ENCODE measurements around the gene QSOX2. TPM values are rescaled to one million over a fixed set of nuclear protein-coding genes. Genes with fewer than 3 reads are reported as not detected.

QSOX2 gene
- total and polyA plus RNA-seq, 2 experiments from 2014 or later: 9.2 to 29.2 TPM

DNA sequence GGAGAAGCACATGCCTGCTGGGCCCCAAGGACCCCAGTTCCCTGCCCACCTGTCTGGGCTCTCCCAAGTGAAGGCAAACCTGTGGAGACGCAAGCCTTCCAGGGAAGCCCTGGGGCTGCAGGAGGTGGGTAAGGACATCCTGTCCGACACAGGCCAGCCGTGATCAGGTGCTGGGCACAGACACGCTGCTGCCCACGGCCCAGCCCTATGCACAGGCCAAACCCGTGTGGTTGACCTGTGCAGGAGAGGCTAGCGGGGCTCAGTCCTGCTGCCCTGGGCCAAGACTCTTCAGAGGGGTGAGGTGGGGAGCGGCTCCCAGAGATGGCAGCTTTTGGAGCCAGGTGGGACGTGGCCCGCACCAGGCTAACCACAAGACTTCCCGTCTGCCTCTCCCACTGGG, 55.0 kb downstream of the QSOX2 start:
- no peak overlapping the region for H3K27ac Mint-ChIP-seq
- peaks cover 14% of the 10 kb centered on the region for H3K4me1 Mint-ChIP-seq
- Histone ChIP-seq H4K20me1 (replicated peaks; ENCODE audit: insufficient read depth) (no peaks in the 10 kb centered on the region; the same call in 1 of the 2 replicates), H3K4me1 (ENCODE audit: insufficient read depth) (peaks cover 17% of the 10 kb centered on the region), H3K9me2 (ENCODE audit: insufficient read depth) (no peaks in the 10 kb centered on the region), H3K27ac (ENCODE audit: low read depth) (no peak overlapping the region), H3F3A (replicated peaks; ENCODE audit: low read depth) (no peaks in the 10 kb centered on the region), H3K79me2 (replicated peaks; ENCODE audit: insufficient read depth) (no peaks in the 10 kb centered on the region), H3K4me3 (no peak overlapping the region), H2AFZ (no peak overlapping the region), H3K27me3 (ENCODE audit: insufficient read depth) (peaks cover 55% of the 10 kb centered on the region), H3K4me2 (no peak overlapping the region), H3K36me3 (ENCODE audit: insufficient read depth) (no peaks in the 10 kb centered on the region)
- ATAC-seq (no peak), DNase-seq (ENCODE audit: low spot score) (peak; percentile 7)
- no peaks in the 10 kb centered on the region for H3K9me3 Mint-ChIP-seq
- no peaks in the 10 kb centered on the region for H3K36me3 Mint-ChIP-seq (ENCODE audit: low read depth)
- peaks cover 58% of the 10 kb centered on the region for H3K27me3 Mint-ChIP-seq (ENCODE audit: insufficient read depth, low read depth, poor library complexity)
- TF ChIP-seq, protein P1, sequence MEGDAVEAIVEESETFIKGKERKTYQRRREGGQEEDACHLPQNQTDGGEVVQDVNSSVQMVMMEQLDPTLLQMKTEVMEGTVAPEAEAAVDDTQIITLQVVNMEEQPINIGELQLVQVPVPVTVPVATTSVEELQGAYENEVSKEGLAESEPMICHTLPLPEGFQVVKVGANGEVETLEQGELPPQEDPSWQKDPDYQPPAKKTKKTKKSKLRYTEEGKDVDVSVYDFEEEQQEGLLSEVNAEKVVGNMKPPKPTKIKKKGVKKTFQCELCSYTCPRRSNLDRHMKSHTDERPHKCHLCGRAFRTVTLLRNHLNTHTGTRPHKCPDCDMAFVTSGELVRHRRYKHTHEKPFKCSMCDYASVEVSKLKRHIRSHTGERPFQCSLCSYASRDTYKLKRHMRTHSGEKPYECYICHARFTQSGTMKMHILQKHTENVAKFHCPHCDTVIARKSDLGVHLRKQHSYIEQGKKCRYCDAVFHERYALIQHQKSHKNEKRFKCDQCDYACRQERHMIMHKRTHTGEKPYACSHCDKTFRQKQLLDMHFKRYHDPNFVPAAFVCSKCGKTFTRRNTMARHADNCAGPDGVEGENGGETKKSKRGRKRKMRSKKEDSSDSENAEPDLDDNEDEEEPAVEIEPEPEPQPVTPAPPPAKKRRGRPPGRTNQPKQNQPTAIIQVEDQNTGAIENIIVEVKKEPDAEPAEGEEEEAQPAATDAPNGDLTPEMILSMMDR (conservative IDR thresholded peaks at IDR 0.05; ENCODE audit: low read depth in 2 of 2): no peak
- TF ChIP-seq, protein P2, sequence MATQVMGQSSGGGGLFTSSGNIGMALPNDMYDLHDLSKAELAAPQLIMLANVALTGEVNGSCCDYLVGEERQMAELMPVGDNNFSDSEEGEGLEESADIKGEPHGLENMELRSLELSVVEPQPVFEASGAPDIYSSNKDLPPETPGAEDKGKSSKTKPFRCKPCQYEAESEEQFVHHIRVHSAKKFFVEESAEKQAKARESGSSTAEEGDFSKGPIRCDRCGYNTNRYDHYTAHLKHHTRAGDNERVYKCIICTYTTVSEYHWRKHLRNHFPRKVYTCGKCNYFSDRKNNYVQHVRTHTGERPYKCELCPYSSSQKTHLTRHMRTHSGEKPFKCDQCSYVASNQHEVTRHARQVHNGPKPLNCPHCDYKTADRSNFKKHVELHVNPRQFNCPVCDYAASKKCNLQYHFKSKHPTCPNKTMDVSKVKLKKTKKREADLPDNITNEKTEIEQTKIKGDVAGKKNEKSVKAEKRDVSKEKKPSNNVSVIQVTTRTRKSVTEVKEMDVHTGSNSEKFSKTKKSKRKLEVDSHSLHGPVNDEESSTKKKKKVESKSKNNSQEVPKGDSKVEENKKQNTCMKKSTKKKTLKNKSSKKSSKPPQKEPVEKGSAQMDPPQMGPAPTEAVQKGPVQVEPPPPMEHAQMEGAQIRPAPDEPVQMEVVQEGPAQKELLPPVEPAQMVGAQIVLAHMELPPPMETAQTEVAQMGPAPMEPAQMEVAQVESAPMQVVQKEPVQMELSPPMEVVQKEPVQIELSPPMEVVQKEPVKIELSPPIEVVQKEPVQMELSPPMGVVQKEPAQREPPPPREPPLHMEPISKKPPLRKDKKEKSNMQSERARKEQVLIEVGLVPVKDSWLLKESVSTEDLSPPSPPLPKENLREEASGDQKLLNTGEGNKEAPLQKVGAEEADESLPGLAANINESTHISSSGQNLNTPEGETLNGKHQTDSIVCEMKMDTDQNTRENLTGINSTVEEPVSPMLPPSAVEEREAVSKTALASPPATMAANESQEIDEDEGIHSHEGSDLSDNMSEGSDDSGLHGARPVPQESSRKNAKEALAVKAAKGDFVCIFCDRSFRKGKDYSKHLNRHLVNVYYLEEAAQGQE (IDR thresholded peaks at IDR 0.05; ENCODE audit: unreplicated experiment): no peak
- TF ChIP-seq STAT1 (IDR thresholded peaks at IDR 0.05; ENCODE audit: unreplicated experiment): no peak
- no peak overlapping the region for H3K4me3 Mint-ChIP-seq

DNA sequence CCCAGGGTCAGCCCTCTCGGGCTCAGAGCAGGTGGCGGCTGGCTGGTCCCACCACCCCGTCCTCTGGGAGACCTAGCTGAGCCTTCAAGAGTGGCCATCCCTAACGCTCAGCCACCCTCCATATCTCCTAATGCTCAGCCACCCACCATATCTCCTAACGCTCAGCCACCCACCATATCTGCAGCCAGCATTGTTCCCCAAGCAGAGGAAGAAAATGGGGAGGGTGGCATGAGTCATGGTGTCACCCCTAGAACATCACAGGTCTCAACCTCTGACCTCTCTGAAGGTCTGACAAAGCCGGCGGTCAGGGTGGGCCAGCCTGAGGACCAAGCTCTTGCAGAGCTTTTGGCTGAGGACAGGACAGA, 55.4 kb downstream of the QSOX2 start:
- Mint-ChIP-seq H3K36me3 (ENCODE audit: low read depth) (no peaks in the 10 kb centered on the region), H3K27me3 (ENCODE audit: insufficient read depth, low read depth, poor library complexity) (peaks cover 54% of the 10 kb centered on the region), H3K9me3 (no peaks in the 10 kb centered on the region)
- no peak for TF ChIP-seq CREB1 (CRISPR knock-in tag; IDR thresholded peaks at IDR 0.05; ENCODE audit: low read depth)
- TF ChIP-seq POLR2AphosphoS5 (IDR thresholded peaks at IDR 0.05; ENCODE audit: low read depth): no peak
- TF ChIP-seq ZNF114 (CRISPR knock-in tag; IDR thresholded peaks at IDR 0.05): no peak
- no peak for TF ChIP-seq STAT1 (IDR thresholded peaks at IDR 0.05; ENCODE audit: unreplicated experiment)
- TF ChIP-seq, protein P1 (conservative IDR thresholded peaks at IDR 0.05; ENCODE audit: low read depth in 2 of 2): no peak
- TF ChIP-seq, protein P2 (IDR thresholded peaks at IDR 0.05; ENCODE audit: unreplicated experiment): no peak
- no peak for TF ChIP-seq EZH2 (IDR thresholded peaks at IDR 0.05; ENCODE audit: low read depth, unreplicated experiment)
- no peak for TF ChIP-seq ZNF331 (CRISPR knock-in tag; IDR thresholded peaks at IDR 0.05; ENCODE audit: low read depth)
- no peak for TF ChIP-seq EZH2phosphoT487 (IDR thresholded peaks at IDR 0.05; ENCODE audit: unreplicated experiment)
- no peak for TF ChIP-seq NANOG (IDR thresholded peaks at IDR 0.05; ENCODE audit: borderline replicate concordance)
- TF ChIP-seq JUNB (IDR thresholded peaks at IDR 0.05; ENCODE audit: unreplicated experiment): no peak
- TF ChIP-seq, protein P3, sequence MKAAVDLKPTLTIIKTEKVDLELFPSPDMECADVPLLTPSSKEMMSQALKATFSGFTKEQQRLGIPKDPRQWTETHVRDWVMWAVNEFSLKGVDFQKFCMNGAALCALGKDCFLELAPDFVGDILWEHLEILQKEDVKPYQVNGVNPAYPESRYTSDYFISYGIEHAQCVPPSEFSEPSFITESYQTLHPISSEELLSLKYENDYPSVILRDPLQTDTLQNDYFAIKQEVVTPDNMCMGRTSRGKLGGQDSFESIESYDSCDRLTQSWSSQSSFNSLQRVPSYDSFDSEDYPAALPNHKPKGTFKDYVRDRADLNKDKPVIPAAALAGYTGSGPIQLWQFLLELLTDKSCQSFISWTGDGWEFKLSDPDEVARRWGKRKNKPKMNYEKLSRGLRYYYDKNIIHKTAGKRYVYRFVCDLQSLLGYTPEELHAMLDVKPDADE (IDR thresholded peaks at IDR 0.05): no peak

More for the DNA sequence above, 55.4 kb downstream of the QSOX2 start:
- Histone ChIP-seq H4K20me1 (replicated peaks; ENCODE audit: insufficient read depth) (no peaks in the 10 kb centered on the region; the same call in 1 of the 2 replicates), H3F3A (replicated peaks; ENCODE audit: low read depth) (no peaks in the 10 kb centered on the region), H3K27ac (ENCODE audit: low read depth) (no peak overlapping the region), H3K4me3 (no peak overlapping the region), H3K9me2 (ENCODE audit: insufficient read depth) (no peaks in the 10 kb centered on the region), H3K79me2 (replicated peaks; ENCODE audit: insufficient read depth) (no peaks in the 10 kb centered on the region), H2AFZ (no peak overlapping the region), H3K27me3 (ENCODE audit: insufficient read depth) (peaks cover 51% of the 10 kb centered on the region), H3K4me1 (ENCODE audit: insufficient read depth) (peaks cover 17% of the 10 kb centered on the region), H3K4me2 (no peak overlapping the region), H3K36me3 (ENCODE audit: insufficient read depth) (no peaks in the 10 kb centered on the region)
- H3K27ac Mint-ChIP-seq: no peak overlapping the region
- ATAC-seq (no peak), DNase-seq (ENCODE audit: low spot score) (no peak)
- no peak overlapping the region for H3K4me3 Mint-ChIP-seq
- peaks cover 14% of the 10 kb centered on the region for H3K4me1 Mint-ChIP-seq
